SJSA1 (cell line): ENCODE measurements around the gene IQCK. TPM values are rescaled to one million over a fixed set of nuclear protein-coding genes. Genes with fewer than 3 reads are reported as not detected.
A peak's percentile ranks its signal among the peaks of the same experiment; 100 is the strongest.

ENCODE experiments used
- DNase-seq, 2 experiments: peaks; one replicate each; pipeline ENCODE4 v3.0.0-alpha.2; 2015 to 2020; ENCODE audit warnings: low spot score in 2 of 2, low read depth in 1 of 2
- H3K27ac ChIP-seq: fragments of 250-450 bp; sonication (Bioruptor Pico); 2 replicates; pipeline ENCODE4 v1.5.1; 2020; ENCODE audit warnings: mild to moderate bottlenecking, moderate library complexity
- H3K27me3 ChIP-seq: fragments of 250-450 bp; sonication (Bioruptor Pico); replicated peaks from 2 replicates; pipeline ENCODE4 v1.5.1; 2020; ENCODE audit warnings: mild to moderate bottlenecking, moderate library complexity
- H3K36me3 ChIP-seq: fragments of 250-450 bp; sonication (Bioruptor Pico); 2 replicates; pipeline ENCODE4 v1.5.1; 2020; ENCODE audit warnings: mild to moderate bottlenecking
- H3K4me1 ChIP-seq: fragments of 250-450 bp; sonication (Bioruptor Pico); replicated peaks from 2 replicates; pipeline ENCODE4 v1.6.1; 2021; ENCODE audit warnings: mild to moderate bottlenecking
- H3K4me3 ChIP-seq: fragments of 250-450 bp; sonication (Bioruptor Pico); 2 replicates; pipeline ENCODE4 v1.5.1; 2020; ENCODE audit warnings: mild to moderate bottlenecking
- H3K9me3 ChIP-seq: fragments of 250-450 bp; sonication (Bioruptor Pico); replicated peaks from 2 replicates; pipeline ENCODE4 v1.5.1; 2020; ENCODE audit warnings: mild to moderate bottlenecking
- total RNA-seq: library from RNA; depleted of rRNA; stranded (reverse); fragments of >200 nt; shearing (Covaris generic); gene quantifications from 2 replicates; pipeline ENCODE4 v1.2.3, GENCODE V29; 2014

IQCK gene
- total RNA-seq, 1 experiment from 2014 or later, result 10.5 TPM

- Histone ChIP-seq H3K4me3 (no peak overlapping the region), H3K27me3 (no peaks in the 10 kb centered on the region), H3K9me3 (no peaks in the 10 kb centered on the region), H3K36me3 (no peaks in the 10 kb centered on the region), H3K27ac (no peak overlapping the region), H3K4me1 (peaks cover 34% of the 10 kb centered on the region)
- DNase-seq, result peak in 1 of 2 experiments; percentile 13
These were observed 28.5 kb downstream of the IQCK start for GRCh38 chr16:19746561-19746960.

GRCh38 chr16:19748389-19749168 is 30.5 kb downstream of the IQCK start:
- H3K27ac ChIP-seq, result no peak overlapping the region
- no peaks in the 10 kb centered on the region for H3K27me3 ChIP-seq
- no peaks in the 10 kb centered on the region for H3K36me3 ChIP-seq
- H3K9me3 ChIP-seq, result no peaks in the 10 kb centered on the region
- H3K4me1 ChIP-seq, result peaks cover 38% of the 10 kb centered on the region
- H3K4me3 ChIP-seq, result no peak overlapping the region
- no peak for DNase-seq

GRCh38 chr16:19749571-19750080 is 31.6 kb downstream of the IQCK start:
- Histone ChIP-seq H3K36me3 (no peaks in the 10 kb centered on the region), H3K27ac (no peak overlapping the region), H3K4me1 (peaks cover 47% of the 10 kb centered on the region), H3K27me3 (no peaks in the 10 kb centered on the region), H3K4me3 (no peak overlapping the region), H3K9me3 (no peaks in the 10 kb centered on the region)
- DNase-seq, result no peak

- Histone ChIP-seq H3K36me3 (no peaks in the 10 kb centered on the region), H3K27me3 (no peaks in the 10 kb centered on the region), H3K9me3 (no peaks in the 10 kb centered on the region), H3K4me1 (peaks cover 45% of the 10 kb centered on the region), H3K27ac (no peak overlapping the region), H3K4me3 (no peak overlapping the region)
- DNase-seq, result no peak
These were observed 33.7 kb downstream of the IQCK start for GRCh38 chr16:19751478-19752385.

GRCh38 chr16:19753815-19754643 is 36.0 kb downstream of the IQCK start:
- no peaks in the 10 kb centered on the region for H3K9me3 ChIP-seq
- no peaks in the 10 kb centered on the region for H3K27me3 ChIP-seq
- H3K36me3 ChIP-seq, result no peaks in the 10 kb centered on the region
- peaks cover 56% of the 10 kb centered on the region for H3K4me1 ChIP-seq
- H3K4me3 ChIP-seq, result no peak overlapping the region
- peak overlapping the region; percentile 83 for H3K27ac ChIP-seq
- peak in 1 of 2 experiments; percentile 86 for DNase-seq

GRCh38 chr16:19754644-19755036 is 36.6 kb downstream of the IQCK start:
- no peaks in the 10 kb centered on the region for H3K9me3 ChIP-seq
- no peak for DNase-seq
- peaks cover 52% of the 10 kb centered on the region for H3K4me1 ChIP-seq
- no peaks in the 10 kb centered on the region for H3K27me3 ChIP-seq
- H3K4me3 ChIP-seq, result no peak overlapping the region
- no peaks in the 10 kb centered on the region for H3K36me3 ChIP-seq
- peak overlapping the region; percentile 83 for H3K27ac ChIP-seq

GRCh38 chr16:19755268-19755667 is 37.2 kb downstream of the IQCK start:
- Histone ChIP-seq H3K9me3 (no peaks in the 10 kb centered on the region), H3K4me1 (peaks cover 52% of the 10 kb centered on the region), H3K36me3 (no peaks in the 10 kb centered on the region), H3K27me3 (no peaks in the 10 kb centered on the region), H3K27ac (peak overlapping the region; percentile 83), H3K4me3 (no peak overlapping the region)
- DNase-seq, result no peak

- Histone ChIP-seq H3K4me3 (no peak overlapping the region), H3K4me1 (peaks cover 52% of the 10 kb centered on the region), H3K36me3 (no peaks in the 10 kb centered on the region), H3K27ac (no peak overlapping the region), H3K27me3 (no peaks in the 10 kb centered on the region), H3K9me3 (no peaks in the 10 kb centered on the region)
- peak in 1 of 2 experiments; percentile 38 for DNase-seq
These were observed 39.0 kb downstream of the IQCK start for GRCh38 chr16:19757026-19757425.

GRCh38 chr16:19757762-19758595 is 39.9 kb downstream of the IQCK start:
- peak in 1 of 2 experiments; percentile 41 for DNase-seq
- Histone ChIP-seq H3K4me1 (peaks cover 52% of the 10 kb centered on the region), H3K36me3 (no peaks in the 10 kb centered on the region), H3K4me3 (no peak overlapping the region), H3K27ac (peak overlapping the region; percentile 39), H3K27me3 (no peaks in the 10 kb centered on the region), H3K9me3 (no peaks in the 10 kb centered on the region)

- Histone ChIP-seq H3K36me3 (no peaks in the 10 kb centered on the region), H3K27me3 (no peaks in the 10 kb centered on the region), H3K4me1 (peaks cover 30% of the 10 kb centered on the region), H3K27ac (no peak overlapping the region), H3K4me3 (no peak overlapping the region), H3K9me3 (no peaks in the 10 kb centered on the region)
- DNase-seq, result no peak
These were observed 42.4 kb downstream of the IQCK start for GRCh38 chr16:19760356-19761060.

- H3K27me3 ChIP-seq, result no peaks in the 10 kb centered on the region
- no peak overlapping the region for H3K27ac ChIP-seq
- no peak for DNase-seq
- no peak overlapping the region for H3K4me3 ChIP-seq
- no peaks in the 10 kb centered on the region for H3K4me1 ChIP-seq
- no peaks in the 10 kb centered on the region for H3K36me3 ChIP-seq
- H3K9me3 ChIP-seq, result no peaks in the 10 kb centered on the region
These were observed 47.9 kb downstream of the IQCK start for GRCh38 chr16:19765860-19766553.

- no peaks in the 10 kb centered on the region for H3K4me1 ChIP-seq
- no peaks in the 10 kb centered on the region for H3K27me3 ChIP-seq
- no peaks in the 10 kb centered on the region for H3K9me3 ChIP-seq
- DNase-seq, result no peak
- no peaks in the 10 kb centered on the region for H3K36me3 ChIP-seq
- no peak overlapping the region for H3K27ac ChIP-seq
- no peak overlapping the region for H3K4me3 ChIP-seq
These were observed 48.4 kb downstream of the IQCK start for GRCh38 chr16:19766554-19766884.
